Kasumi-1 (cell line): Measurements from ENCODE around the gene ZNF180.
"Not testable (repeated sequence)": the region's sequence is repeated elsewhere in the genome, so short reads cannot be mapped to it uniquely, and the experiment has no call there.

Experiments used
- DNase-seq, 2 experiments: peaks; one replicate each; lab custom pipeline; 2025; lab: John Stamatoyannopoulos, UW

ZNF180 gene

DNA sequence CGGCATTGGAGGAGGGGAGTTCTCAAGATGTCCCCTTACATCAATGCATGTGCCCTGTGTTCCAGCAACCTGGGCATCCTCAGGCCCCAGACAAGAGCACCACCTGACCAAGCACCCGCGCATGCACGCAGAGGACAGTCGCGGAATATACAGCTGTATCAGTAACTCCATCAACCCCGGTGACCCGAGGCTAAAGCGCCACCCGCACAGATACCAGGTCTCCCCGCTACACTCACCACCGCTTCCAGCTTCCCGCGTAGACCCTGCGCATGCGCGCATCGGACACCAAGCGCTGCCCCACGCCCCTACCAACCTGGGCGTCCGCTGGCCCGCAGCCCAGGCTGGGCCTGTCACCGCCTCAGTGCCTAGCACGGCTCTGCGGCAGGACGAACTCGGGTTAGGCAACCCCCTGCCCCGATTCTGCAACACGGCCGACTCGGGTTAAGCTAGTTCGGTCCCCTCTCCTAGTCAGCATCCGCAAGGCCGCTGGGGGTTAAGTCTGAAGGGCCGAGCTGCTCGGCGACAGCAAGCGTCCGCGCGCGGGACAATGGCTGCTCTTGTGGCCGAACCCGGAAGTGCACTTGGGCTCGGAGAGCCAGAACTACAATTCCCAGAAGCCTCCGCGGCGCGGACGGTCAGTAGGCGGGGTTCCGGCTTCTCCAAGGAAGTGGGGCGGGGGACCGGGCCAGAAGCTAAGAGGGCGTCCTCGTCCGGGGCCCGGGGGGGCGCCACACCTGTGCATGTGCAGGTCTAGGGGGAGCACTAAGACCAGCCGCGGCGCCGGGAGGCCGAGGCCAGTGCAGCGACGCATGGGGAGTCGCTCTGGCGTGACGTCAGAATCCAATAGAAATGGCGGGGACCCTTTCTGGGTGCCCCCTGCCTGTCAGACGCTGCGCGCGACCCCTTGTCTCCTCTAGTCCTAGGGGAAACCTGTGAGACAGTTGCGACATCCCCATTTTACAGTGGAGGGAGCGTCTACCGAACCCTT is at the start of gene ZNF180:
Gene ZNF180 (minus strand): TSS at position 561 of the 988 bp plus-strand sequence. CDS start 3,188 bp downstream, outside the sequence.
- peak; percentile 92 to 93 for DNase-seq

- no peak for DNase-seq
Observed at GRCh38 chr19:44549507-44549906, 49.2 kb upstream of the ZNF180 start.

- DNase-seq: no peak
Observed at GRCh38 chr19:44548736-44549135, 48.4 kb upstream of the ZNF180 start.

DNA sequence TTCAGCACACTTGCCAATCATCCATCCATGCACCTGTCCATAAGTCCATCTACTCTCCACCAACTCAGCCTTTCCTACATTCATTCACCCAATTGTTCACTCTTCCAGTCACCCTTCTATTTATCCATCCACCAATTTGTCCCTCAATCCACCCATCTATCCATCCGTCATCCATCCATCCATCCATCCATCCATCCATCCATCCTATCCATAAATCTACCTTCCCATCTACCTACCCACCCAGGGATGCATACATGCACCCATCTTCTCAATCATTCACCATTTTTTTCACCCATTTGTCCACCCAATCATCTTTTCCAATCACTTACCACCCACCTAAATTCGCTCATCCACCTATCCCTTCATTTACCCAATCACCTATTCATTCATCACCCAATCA is 43.7 kb upstream of the ZNF180 start:
- DNase-seq: no peak

- no peak for DNase-seq
Observed at GRCh38 chr19:44542671-44543070, 42.3 kb upstream of the ZNF180 start.

GRCh38 chr19:44540736-44541135 is 40.4 kb upstream of the ZNF180 start:
- DNase-seq: no peak

- no peak for DNase-seq
Observed at GRCh38 chr19:44539991-44540390, 39.7 kb upstream of the ZNF180 start.

- DNase-seq: no peak
Observed at GRCh38 chr19:44539236-44539826, 39.0 kb upstream of the ZNF180 start.

DNA sequence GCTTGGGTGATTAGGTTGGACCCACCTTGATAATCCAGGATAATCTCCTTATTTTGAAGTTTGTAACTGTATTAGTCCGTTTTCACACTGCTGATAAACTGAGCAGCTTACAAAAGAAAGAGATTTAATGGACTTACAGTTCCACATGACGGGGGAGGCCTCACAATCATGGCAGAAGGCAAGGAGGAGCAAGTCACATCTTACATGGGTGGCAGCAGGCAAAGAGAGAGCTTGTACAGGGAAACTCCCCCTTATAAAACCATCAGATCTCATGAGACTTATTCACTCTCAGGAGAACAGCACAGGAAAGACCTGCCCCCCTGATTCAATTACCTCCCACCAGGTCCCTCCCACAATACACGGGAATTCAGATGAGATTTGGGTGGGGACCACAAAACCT is 35.0 kb upstream of the ZNF180 start:
- DNase-seq: not testable (repeated sequence)

GRCh38 chr19:44532819-44533218 is 32.5 kb upstream of the ZNF180 start:
- DNase-seq: no peak

DNA sequence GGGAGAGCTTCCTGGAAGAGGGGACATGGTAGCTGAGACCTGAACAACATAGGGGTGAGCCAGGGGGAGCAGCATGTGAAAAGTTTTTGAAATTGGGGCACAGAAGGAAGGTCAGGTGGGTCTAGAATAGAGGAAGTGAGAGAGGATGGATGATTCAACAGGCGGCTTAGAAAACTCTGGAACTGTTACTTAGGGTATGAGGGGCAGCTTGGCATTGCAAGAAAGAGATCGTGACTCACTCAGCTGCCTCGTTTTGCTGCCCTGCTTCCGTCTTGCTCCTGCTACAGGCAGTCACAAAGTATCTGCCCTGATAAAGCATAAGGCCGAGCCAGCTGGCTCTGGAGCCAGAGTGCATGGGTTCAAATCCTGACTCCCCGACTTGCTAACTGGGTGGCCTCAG is 30.5 kb upstream of the ZNF180 start:
- no peak for DNase-seq

DNA sequence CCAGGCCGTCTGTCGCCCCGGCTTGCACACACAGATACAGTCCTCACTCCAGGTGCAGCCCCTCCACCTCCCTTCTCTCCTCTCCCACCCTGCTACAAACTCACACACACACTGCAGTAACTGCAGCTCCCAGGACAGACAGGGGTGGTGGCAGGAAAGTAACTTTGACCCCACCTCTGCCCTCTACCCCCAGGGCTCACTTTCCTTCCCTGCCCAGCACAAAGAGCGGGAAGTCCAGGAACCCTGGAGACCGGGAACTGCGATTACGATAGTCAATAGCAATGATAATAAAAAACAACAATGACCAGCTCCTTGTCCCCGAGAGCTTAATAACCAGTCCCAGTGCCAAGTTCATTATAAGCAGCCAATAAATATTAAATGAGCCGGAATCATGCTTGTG is 29.2 kb upstream of the ZNF180 start, which contains the start of gene CEACAM20:
Gene CEACAM20 (minus strand): TSS at position 140 of the 400 bp plus-strand sequence. CDS start 166 bp downstream, outside the sequence.
- no peak for DNase-seq

DNA sequence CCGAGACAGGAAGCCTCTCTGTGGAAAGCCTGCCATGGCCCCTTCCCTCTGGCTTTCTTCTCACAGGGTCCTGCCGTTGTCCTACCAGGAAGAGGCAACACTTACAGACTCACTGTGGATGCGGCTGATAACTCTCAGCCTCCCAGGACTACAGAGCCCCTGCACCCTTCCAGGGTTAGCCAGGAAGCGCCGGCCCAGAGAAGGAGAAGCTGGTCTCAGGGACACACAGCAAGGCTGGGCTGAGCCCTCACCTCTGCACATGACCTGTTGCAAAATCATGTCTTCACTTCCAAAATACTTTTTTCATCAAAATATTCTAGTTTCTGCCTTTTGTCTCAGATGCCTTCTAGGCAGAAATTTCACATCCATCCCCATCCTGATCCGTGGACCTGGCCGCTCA is 27.2 kb upstream of the ZNF180 start:
- DNase-seq: no peak

DNA sequence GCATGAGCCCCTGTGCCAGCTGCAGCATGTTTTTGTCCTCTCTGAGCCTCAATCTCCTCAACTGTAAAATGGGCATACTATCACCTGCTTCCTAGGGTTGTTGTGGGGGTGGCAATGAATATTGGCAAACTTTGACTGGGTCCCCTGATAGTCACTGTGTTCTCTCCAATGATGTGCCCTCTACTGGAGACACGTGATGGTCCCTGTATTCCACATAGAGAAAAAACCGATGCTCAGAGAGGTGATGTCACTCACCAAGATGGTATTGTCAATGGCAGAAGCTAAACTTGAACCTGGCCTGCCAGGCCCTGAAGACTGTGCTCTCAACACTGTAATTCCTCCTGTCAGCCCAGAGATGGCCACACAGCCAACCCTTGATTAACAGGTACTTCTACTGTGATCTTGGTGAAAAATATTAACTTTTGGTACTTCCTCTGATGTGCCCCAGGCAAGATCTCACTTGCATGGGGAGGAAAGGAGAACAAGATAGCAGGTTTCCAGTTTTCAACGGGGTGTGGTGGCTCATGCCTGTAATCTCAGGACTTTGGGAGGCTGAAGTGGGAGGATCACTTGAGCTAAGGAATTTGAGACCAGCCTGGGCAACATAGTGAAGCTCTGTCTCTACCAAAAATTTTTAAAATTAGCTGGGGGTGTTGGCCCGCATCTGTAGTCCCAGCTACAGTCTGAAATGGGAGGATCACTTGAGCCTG is 25.6 kb upstream of the ZNF180 start:
- DNase-seq: no peak

DNA sequence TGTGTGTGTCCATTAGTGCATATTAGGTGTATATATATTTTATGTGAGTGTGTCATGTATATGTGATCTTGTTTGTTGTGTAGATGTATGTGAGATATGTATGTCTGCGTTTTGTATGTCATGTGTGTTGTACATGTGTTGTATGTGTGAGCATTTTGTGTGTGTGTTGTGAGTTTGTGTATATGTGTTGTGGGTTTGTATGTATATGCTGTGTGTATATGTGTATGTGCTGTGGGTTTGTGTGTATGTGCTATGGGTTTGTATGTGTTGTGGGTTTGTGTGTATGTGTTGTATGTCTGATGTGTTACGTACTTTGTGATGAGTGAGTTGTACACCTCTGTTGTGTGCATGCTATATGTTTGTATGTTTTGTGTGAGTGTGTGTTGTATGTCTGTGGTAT is 21.0 kb upstream of the ZNF180 start:
- no peak for DNase-seq

- DNase-seq: no peak
Observed at GRCh38 chr19:44517146-44517545, 16.8 kb upstream of the ZNF180 start.

DNA sequence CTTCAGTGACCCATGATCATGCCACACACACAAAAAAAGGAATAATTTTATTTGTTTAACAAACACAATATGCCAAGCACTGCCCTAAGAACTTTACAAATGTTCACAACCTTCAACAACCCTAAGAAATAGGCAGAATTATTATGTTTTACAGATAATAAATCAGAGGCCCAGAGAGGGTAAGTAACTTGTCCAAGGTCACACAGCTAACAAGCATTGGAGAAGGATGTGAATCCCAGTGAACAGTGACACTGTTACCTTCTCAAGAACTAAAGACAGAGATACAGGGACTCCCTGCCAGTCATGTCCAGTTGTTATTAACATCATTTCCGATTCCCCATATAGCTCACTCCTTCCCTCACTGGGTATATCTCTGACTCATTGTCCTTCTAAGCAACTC is 15.6 kb upstream of the ZNF180 start:
- no peak for DNase-seq

GRCh38 chr19:44515031-44515430 is 14.7 kb upstream of the ZNF180 start:
- no peak for DNase-seq

GRCh38 chr19:44512326-44513298 is 12.3 kb upstream of the ZNF180 start:
- peak; percentile 43 to 61 for DNase-seq

DNA sequence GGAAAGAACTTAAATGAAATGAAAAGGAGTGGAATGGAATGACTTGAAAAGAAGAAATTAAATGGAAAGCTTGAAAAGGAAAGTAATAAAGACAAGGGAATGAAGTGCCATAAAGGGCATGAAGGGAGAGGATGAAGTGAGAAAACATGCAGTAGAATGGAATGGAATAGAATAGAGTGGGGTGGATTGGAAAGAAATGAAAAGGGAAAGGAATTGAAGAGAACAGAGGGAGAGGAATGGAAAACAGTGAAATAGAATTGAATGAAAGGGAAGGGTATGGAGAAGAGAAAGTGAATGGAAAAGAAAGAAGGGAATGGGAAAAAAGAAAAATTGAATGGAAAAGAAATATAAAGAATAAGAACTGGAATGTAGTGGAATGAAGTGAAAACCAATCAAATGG is 9.2 kb upstream of the ZNF180 start:
- no peak for DNase-seq

GRCh38 chr19:44499559-44499958 is 763 bp downstream of the ZNF180 start:
- no peak for DNase-seq
